ENCODE measurements around the gene TRIP4.

Gene TRIP4

DNA sequence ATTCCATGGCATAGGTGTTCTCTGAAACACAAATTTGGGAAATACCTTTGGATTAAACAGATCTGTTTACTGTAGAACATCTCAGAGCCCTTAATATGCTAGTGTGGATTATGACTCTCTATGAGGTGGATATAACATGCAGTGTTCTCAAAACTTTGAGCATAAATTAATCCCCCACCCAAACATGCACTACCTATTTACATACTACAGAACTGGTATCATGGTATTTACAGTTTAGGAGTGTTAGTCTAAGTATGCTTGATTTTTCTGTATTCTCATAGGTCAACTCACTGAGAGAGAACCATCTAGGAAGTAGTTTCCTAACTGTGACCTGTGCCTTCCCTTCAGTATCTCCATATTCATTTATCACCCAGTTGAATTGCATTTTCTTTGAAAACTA is 41.8 kb downstream of the TRIP4 start:
- Histone ChIP-seq H3K27me3 (ENCODE audit: insufficient read depth, low read length) (peaks cover 6% of the 10 kb centered on the region; the same call in 1 of the 2 replicates), H3K4me3 (ENCODE audit: low read length) (no peak overlapping the region), H3K9me3 (ENCODE audit: insufficient read depth, low read depth, low read length) (no peaks in the 10 kb centered on the region), H3K36me3 (ENCODE audit: insufficient read depth, low read depth, low read length) (peaks cover 14% of the 10 kb centered on the region), H3K4me1 (ENCODE audit: insufficient read depth, low read length) (peaks cover 17% of the 10 kb centered on the region), H3K27ac (ENCODE audit: low read length) (no peak overlapping the region), H3K9ac (ENCODE audit: low read depth, low read length) (no peak overlapping the region)

GRCh38 chr15:64430000-64430735 is 42.5 kb downstream of the TRIP4 start:
- H3K27ac ChIP-seq (ENCODE audit: low read length) = no peak overlapping the region
- H3K36me3 ChIP-seq (ENCODE audit: insufficient read depth, low read depth, low read length) = peaks cover 7% of the 10 kb centered on the region; the same call in 1 of the 2 replicates
- H3K9me3 ChIP-seq (ENCODE audit: insufficient read depth, low read depth, low read length) = no peaks in the 10 kb centered on the region
- H3K9ac ChIP-seq (ENCODE audit: low read depth, low read length) = no peak overlapping the region
- peaks cover 17% of the 10 kb centered on the region for H3K4me1 ChIP-seq (ENCODE audit: insufficient read depth, low read length)
- no peak overlapping the region for H3K4me3 ChIP-seq (ENCODE audit: low read length)
- H3K27me3 ChIP-seq (ENCODE audit: insufficient read depth, low read length) = peaks cover 6% of the 10 kb centered on the region; the same call in 1 of the 2 replicates

- Histone ChIP-seq H3K27ac (ENCODE audit: low read length) (no peak overlapping the region), H3K9ac (ENCODE audit: low read depth, low read length) (no peak overlapping the region), H3K36me3 (ENCODE audit: insufficient read depth, low read depth, low read length) (no peaks in the 10 kb centered on the region)
These were observed 50.3 kb downstream of the TRIP4 start for GRCh38 chr15:64437982-64438381.

DNA sequence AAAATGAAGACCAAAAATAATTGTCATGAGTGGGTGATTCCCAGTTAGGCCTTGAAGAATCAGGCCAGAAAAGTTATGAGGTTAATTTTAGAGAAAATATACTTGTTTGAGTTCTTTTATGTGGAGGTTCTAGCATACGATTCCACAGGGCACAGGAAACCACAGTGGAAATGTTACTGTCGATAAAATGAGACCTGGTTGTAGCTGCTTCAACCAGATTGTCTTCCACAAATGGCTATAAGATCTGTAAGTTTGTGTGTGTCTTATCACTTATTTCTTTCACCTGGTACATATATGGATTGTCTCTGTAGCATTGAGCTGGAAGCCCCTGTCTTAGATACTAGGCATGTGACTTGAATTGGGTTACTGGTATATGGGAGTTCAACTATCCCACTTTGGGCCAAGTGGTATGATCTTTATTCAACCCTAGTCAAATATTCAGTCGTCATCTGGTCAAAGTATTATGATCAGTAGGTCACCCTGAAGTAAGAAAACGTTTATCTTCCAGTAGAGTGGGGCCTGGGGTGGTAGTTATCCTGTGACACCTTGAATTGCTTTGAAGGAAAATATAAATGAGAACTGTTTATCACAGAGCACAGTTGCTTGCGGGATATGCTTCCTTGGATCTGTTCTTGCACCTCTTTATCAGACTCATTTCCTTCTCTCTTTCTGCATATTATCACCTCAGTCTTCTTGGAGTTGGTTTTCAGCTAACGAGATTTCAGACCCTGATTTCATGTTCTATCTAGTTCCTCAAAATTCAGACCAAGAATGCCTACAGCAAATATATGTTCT is 51.2 kb downstream of the TRIP4 start:
- no peak overlapping the region for H3K27ac ChIP-seq (ENCODE audit: low read length)
- no peak overlapping the region for H3K4me3 ChIP-seq (ENCODE audit: low read length)
- no peaks in the 10 kb centered on the region for H3K36me3 ChIP-seq (ENCODE audit: insufficient read depth, low read depth, low read length)
- no peaks in the 10 kb centered on the region for H3K9me3 ChIP-seq (ENCODE audit: insufficient read depth, low read depth, low read length)
- no peaks in the 10 kb centered on the region for H3K4me1 ChIP-seq (ENCODE audit: insufficient read depth, low read length)
- no peak overlapping the region for H3K9ac ChIP-seq (ENCODE audit: low read depth, low read length)
- H3K27me3 ChIP-seq (ENCODE audit: insufficient read depth, low read length) = no peaks in the 10 kb centered on the region

More at GRCh38 chr15:64437982-64438381, 50.3 kb downstream of the TRIP4 start:
- Histone ChIP-seq H3K27me3 (ENCODE audit: insufficient read depth, low read length) (no peaks in the 10 kb centered on the region), H3K9me3 (ENCODE audit: insufficient read depth, low read depth, low read length) (no peaks in the 10 kb centered on the region), H3K4me1 (ENCODE audit: insufficient read depth, low read length) (no peaks in the 10 kb centered on the region), H3K4me3 (ENCODE audit: low read length) (no peak overlapping the region)

GRCh38 chr15:64441852-64442251 is 54.2 kb downstream of the TRIP4 start:
- H3K9ac ChIP-seq (ENCODE audit: low read depth, low read length) = no peak overlapping the region
- no peaks in the 10 kb centered on the region for H3K36me3 ChIP-seq (ENCODE audit: insufficient read depth, low read depth, low read length)
- H3K27me3 ChIP-seq (ENCODE audit: insufficient read depth, low read length) = no peaks in the 10 kb centered on the region
- H3K27ac ChIP-seq (ENCODE audit: low read length) = no peak overlapping the region
- H3K4me1 ChIP-seq (ENCODE audit: insufficient read depth, low read length) = no peaks in the 10 kb centered on the region
- H3K4me3 ChIP-seq (ENCODE audit: low read length) = no peak overlapping the region
- H3K9me3 ChIP-seq (ENCODE audit: insufficient read depth, low read depth, low read length) = no peaks in the 10 kb centered on the region

- Histone ChIP-seq H3K4me1 (ENCODE audit: insufficient read depth, low read length) (no peaks in the 10 kb centered on the region), H3K27ac (ENCODE audit: low read length) (no peak overlapping the region), H3K9ac (ENCODE audit: low read depth, low read length) (no peak overlapping the region), H3K4me3 (ENCODE audit: low read length) (no peak overlapping the region), H3K27me3 (ENCODE audit: insufficient read depth, low read length) (no peaks in the 10 kb centered on the region), H3K9me3 (ENCODE audit: insufficient read depth, low read depth, low read length) (no peaks in the 10 kb centered on the region), H3K36me3 (ENCODE audit: insufficient read depth, low read depth, low read length) (no peaks in the 10 kb centered on the region; the same call in 1 of the 2 replicates)
These were observed 55.4 kb downstream of the TRIP4 start for GRCh38 chr15:64443016-64443415.

- no peaks in the 10 kb centered on the region for H3K4me1 ChIP-seq (ENCODE audit: insufficient read depth, low read length)
- H3K36me3 ChIP-seq (ENCODE audit: insufficient read depth, low read depth, low read length) = no peaks in the 10 kb centered on the region; the same call in 1 of the 2 replicates
- no peaks in the 10 kb centered on the region for H3K27me3 ChIP-seq (ENCODE audit: insufficient read depth, low read length)
- no peak overlapping the region for H3K9ac ChIP-seq (ENCODE audit: low read depth, low read length)
- no peak overlapping the region for H3K4me3 ChIP-seq (ENCODE audit: low read length)
- no peak overlapping the region for H3K27ac ChIP-seq (ENCODE audit: low read length)
- no peaks in the 10 kb centered on the region for H3K9me3 ChIP-seq (ENCODE audit: insufficient read depth, low read depth, low read length)
These were observed 56.3 kb downstream of the TRIP4 start for GRCh38 chr15:64443747-64444621.

- H3K4me3 ChIP-seq (ENCODE audit: low read length) = no peak overlapping the region
- H3K36me3 ChIP-seq (ENCODE audit: insufficient read depth, low read depth, low read length) = no peaks in the 10 kb centered on the region; the same call in 1 of the 2 replicates
- no peaks in the 10 kb centered on the region for H3K9me3 ChIP-seq (ENCODE audit: insufficient read depth, low read depth, low read length)
- H3K4me1 ChIP-seq (ENCODE audit: insufficient read depth, low read length) = no peaks in the 10 kb centered on the region
- no peaks in the 10 kb centered on the region for H3K27me3 ChIP-seq (ENCODE audit: insufficient read depth, low read length)
- no peak overlapping the region for H3K9ac ChIP-seq (ENCODE audit: low read depth, low read length)
- H3K27ac ChIP-seq (ENCODE audit: low read length) = no peak overlapping the region
These were observed 57.2 kb downstream of the TRIP4 start for GRCh38 chr15:64444836-64445235.

- Histone ChIP-seq H3K27me3 (ENCODE audit: insufficient read depth, low read length) (no peaks in the 10 kb centered on the region), H3K9ac (ENCODE audit: low read depth, low read length) (no peak overlapping the region), H3K4me1 (ENCODE audit: insufficient read depth, low read length) (no peaks in the 10 kb centered on the region), H3K4me3 (ENCODE audit: low read length) (no peak overlapping the region), H3K36me3 (ENCODE audit: insufficient read depth, low read depth, low read length) (no peaks in the 10 kb centered on the region; the same call in 1 of the 2 replicates), H3K27ac (ENCODE audit: low read length) (no peak overlapping the region), H3K9me3 (ENCODE audit: insufficient read depth, low read depth, low read length) (no peaks in the 10 kb centered on the region)
These were observed 60.1 kb downstream of the TRIP4 start for GRCh38 chr15:64447536-64448315.

GRCh38 chr15:64452988-64453688 is 65.5 kb downstream of the TRIP4 start:
- Histone ChIP-seq H3K4me3 (ENCODE audit: low read length) (no peak overlapping the region), H3K36me3 (ENCODE audit: insufficient read depth, low read depth, low read length) (no peaks in the 10 kb centered on the region), H3K4me1 (ENCODE audit: insufficient read depth, low read length) (peaks cover 12% of the 10 kb centered on the region; the same call in 1 of the 2 replicates), H3K9me3 (ENCODE audit: insufficient read depth, low read depth, low read length) (no peaks in the 10 kb centered on the region), H3K9ac (ENCODE audit: low read depth, low read length) (no peak overlapping the region), H3K27me3 (ENCODE audit: insufficient read depth, low read length) (no peaks in the 10 kb centered on the region), H3K27ac (ENCODE audit: low read length) (no peak overlapping the region)
